GM12891 (cell line): ENCODE measurements around the gene LRCH1.

Experiments
- PAX5 ChIP-seq: IDR thresholded peaks from 2 replicates; pipeline ENCODE4 v1.6.1; 2011; ENCODE audit warnings: low read length, moderate library complexity, mild to moderate bottlenecking; ENCODE audit not compliant: insufficient read depth, severe bottlenecking
- POLR2A ChIP-seq: IDR thresholded peaks from 2 replicates; pipeline ENCODE4 v1.6.1; 2011; ENCODE audit warnings: low read depth, low read length, control low read depth
- POLR2AphosphoS5 ChIP-seq: IDR thresholded peaks from 2 replicates; pipeline ENCODE4 v1.6.1; 2011; ENCODE audit warnings: low read depth, low read length, control low read depth
- POU2F2 ChIP-seq: IDR thresholded peaks from 2 replicates; pipeline ENCODE4 v1.6.1; 2011; ENCODE audit warnings: low read depth, mild to moderate bottlenecking, control low read depth, low read length, moderate library complexity
- SPI1 ChIP-seq: IDR thresholded peaks from 2 replicates; pipeline ENCODE4 v1.6.1; 2011; ENCODE audit warnings: low read depth, low read length, control low read depth
- TAF1 ChIP-seq: IDR thresholded peaks from 2 replicates; pipeline ENCODE4 v1.6.1; 2011; ENCODE audit warnings: low read depth, low read length, control low read depth

DNA sequence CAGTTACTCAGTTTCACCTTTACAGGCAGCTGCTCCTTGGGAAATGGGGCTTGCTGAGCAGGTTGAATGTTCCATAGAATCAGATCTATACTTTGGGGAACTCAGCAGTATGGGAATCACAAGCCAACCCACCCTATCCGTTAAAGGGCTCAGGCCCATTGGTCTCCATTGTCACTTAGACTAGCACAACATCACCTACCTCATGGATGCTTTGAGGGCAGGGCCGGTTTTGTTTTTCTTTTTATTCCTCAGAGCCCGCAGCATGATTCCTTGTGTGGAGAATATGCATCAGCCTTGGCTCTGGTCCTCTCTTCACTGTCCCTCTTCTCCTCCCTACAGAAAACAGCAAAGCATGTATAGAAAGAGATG is 48.0 kb downstream of the LRCH1 start:
- TF ChIP-seq TAF1, result no peak
- no peak for TF ChIP-seq SPI1
- no peak for TF ChIP-seq POLR2A
- TF ChIP-seq POLR2AphosphoS5, result no peak
- no peak for TF ChIP-seq PAX5
- no peak for TF ChIP-seq POU2F2
